HG03442 (cell line): Measurements from ENCODE around the gene CCHCR1.
A peak's percentile ranks its signal among the peaks of the same experiment; 100 is the strongest.
"Not testable (repeated sequence)": the region's sequence is repeated elsewhere in the genome, so short reads cannot be mapped to it uniquely, and the experiment has no call there.

ENCODE experiments used
- ATAC-seq: cut with Tn5 transposase; IDR thresholded peaks from one replicate; pipeline ENCODE4 v1.9.1; 2021; ENCODE audit warnings: mild to moderate bottlenecking, moderate library complexity; ENCODE audit not compliant: unreplicated experiment

Gene CCHCR1

GRCh38 chr6:31185695-31186051 lies 28.1 kb upstream of the CCHCR1 start:
- not testable (repeated sequence) for ATAC-seq

GRCh38 chr6:31183859-31184258 lies 26.3 kb upstream of the CCHCR1 start:
- ATAC-seq = not testable (repeated sequence)

- ATAC-seq = not testable (repeated sequence)
These were observed 25.7 kb upstream of the CCHCR1 start for GRCh38 chr6:31183287-31183686.

- no peak for ATAC-seq
These were observed 22.9 kb upstream of the CCHCR1 start for GRCh38 chr6:31180500-31180899.

- ATAC-seq = no peak
These were observed 22.3 kb upstream of the CCHCR1 start for GRCh38 chr6:31179896-31180295.

- ATAC-seq = no peak
These were observed 21.4 kb upstream of the CCHCR1 start for GRCh38 chr6:31179042-31179386.

GRCh38 chr6:31178143-31179041 lies 20.8 kb upstream of the CCHCR1 start:
- ATAC-seq = no peak

- no peak for ATAC-seq
These were observed 18.4 kb upstream of the CCHCR1 start for GRCh38 chr6:31175971-31176370.

GRCh38 chr6:31174378-31174777 lies 16.8 kb upstream of the CCHCR1 start:
- ATAC-seq = no peak

GRCh38 chr6:31173406-31173805 lies 15.8 kb upstream of the CCHCR1 start:
- ATAC-seq = no peak

GRCh38 chr6:31172973-31173384 lies 15.4 kb upstream of the CCHCR1 start:
- no peak for ATAC-seq

- ATAC-seq = no peak
These were observed 14.6 kb upstream of the CCHCR1 start for GRCh38 chr6:31171931-31172905.

GRCh38 chr6:31170987-31171671 lies 13.5 kb upstream of the CCHCR1 start:
- no peak for ATAC-seq

- no peak for ATAC-seq
These were observed 12.9 kb upstream of the CCHCR1 start, which contains the start of gene POU5F1 for GRCh38 chr6:31170600-31170881. POU5F1 (minus strand) TSS chr6:31170682; CDS start chr6:31170620, 62 bp downstream.

- ATAC-seq = not testable (repeated sequence)
These were observed 12.4 kb upstream of the CCHCR1 start for GRCh38 chr6:31169858-31170599.

- no peak for ATAC-seq
These were observed 11.7 kb upstream of the CCHCR1 start for GRCh38 chr6:31169123-31169857.

GRCh38 chr6:31168606-31169005 lies 11.0 kb upstream of the CCHCR1 start:
- ATAC-seq = no peak

GRCh38 chr6:31165986-31166385 lies 8.4 kb upstream of the CCHCR1 start:
- ATAC-seq = no peak

GRCh38 chr6:31165064-31165832 lies 7.6 kb upstream of the CCHCR1 start:
- peak; percentile 72 for ATAC-seq
